IPS-15b (cell line): ENCODE measurements around the gene LRRC75A.
"Not testable (repeated sequence)": the region's sequence is repeated elsewhere in the genome, so short reads cannot be mapped to it uniquely, and the experiment has no call there.

Experiments used
- H3K27me3 ChIP-seq: one replicate; pipeline ENCODE4 v1.6.1; 2013; ENCODE audit warnings: low read length; ENCODE audit not compliant: control insufficient read depth, insufficient read depth
- H3K36me3 ChIP-seq: one replicate; pipeline ENCODE4 v1.6.1; 2013; ENCODE audit warnings: low read length; ENCODE audit not compliant: control insufficient read depth, insufficient read depth
- H3K4me1 ChIP-seq: one replicate; pipeline ENCODE4 v1.6.1; 2013; ENCODE audit warnings: mild to moderate bottlenecking, low read length; ENCODE audit not compliant: control insufficient read depth, insufficient read depth
- H3K4me3 ChIP-seq: one replicate; pipeline ENCODE4 v1.5.1; 2013; ENCODE audit warnings: low read depth, low read length
- H3K9ac ChIP-seq: one replicate; pipeline ENCODE4 v1.6.1; 2013; ENCODE audit warnings: low read depth, mild to moderate bottlenecking, low read length
- H3K9me3 ChIP-seq: one replicate; pipeline ENCODE4 v1.6.1; 2013; ENCODE audit warnings: mild to moderate bottlenecking, low read length; ENCODE audit not compliant: control insufficient read depth, insufficient read depth

Gene LRRC75A

GRCh38 chr17:16419929-16420271 is 72.1 kb downstream of the LRRC75A start:
- Histone ChIP-seq H3K4me3 (no peak overlapping the region), H3K4me1 (peaks cover 4% of the 10 kb centered on the region), H3K9ac (no peak overlapping the region), H3K27me3 (no peaks in the 10 kb centered on the region), H3K9me3 (no peaks in the 10 kb centered on the region), H3K36me3 (peaks cover 2% of the 10 kb centered on the region)

GRCh38 chr17:16419074-16419928 is 72.7 kb downstream of the LRRC75A start:
- Histone ChIP-seq H3K9me3 (no peaks in the 10 kb centered on the region), H3K4me1 (peaks cover 4% of the 10 kb centered on the region), H3K27me3 (no peaks in the 10 kb centered on the region), H3K9ac (no peak overlapping the region), H3K4me3 (no peak overlapping the region), H3K36me3 (peaks cover 2% of the 10 kb centered on the region)

GRCh38 chr17:16418685-16419068 is 73.3 kb downstream of the LRRC75A start:
- peaks cover 2% of the 10 kb centered on the region for H3K36me3 ChIP-seq
- no peaks in the 10 kb centered on the region for H3K27me3 ChIP-seq
- no peaks in the 10 kb centered on the region for H3K9me3 ChIP-seq
- H3K4me1 ChIP-seq: peaks cover 4% of the 10 kb centered on the region
- no peak overlapping the region for H3K9ac ChIP-seq
- H3K4me3 ChIP-seq: no peak overlapping the region

- H3K9me3 ChIP-seq: no peaks in the 10 kb centered on the region
- peaks cover 4% of the 10 kb centered on the region for H3K4me1 ChIP-seq
- no peak overlapping the region for H3K9ac ChIP-seq
- H3K4me3 ChIP-seq: no peak overlapping the region
- no peaks in the 10 kb centered on the region for H3K27me3 ChIP-seq
- H3K36me3 ChIP-seq: peaks cover 2% of the 10 kb centered on the region
Measured at GRCh38 chr17:16417896-16418684, 73.9 kb downstream of the LRRC75A start.

- Histone ChIP-seq H3K4me3 (no peak overlapping the region), H3K9ac (no peak overlapping the region), H3K27me3 (no peaks in the 10 kb centered on the region), H3K4me1 (peaks cover 4% of the 10 kb centered on the region), H3K9me3 (no peaks in the 10 kb centered on the region), H3K36me3 (peaks cover 2% of the 10 kb centered on the region)
Measured at GRCh38 chr17:16417399-16417798, 74.6 kb downstream of the LRRC75A start.

GRCh38 chr17:16415031-16415924 is 76.7 kb downstream of the LRRC75A start, which contains the start of gene TRPV2:
Gene TRPV2, plus strand, starts transcription at chr17:16415571. Its CDS starts 2,098 bp downstream, at chr17:16417669.
- Histone ChIP-seq H3K4me1 (peaks cover 4% of the 10 kb centered on the region), H3K9ac (no peak within 1 kb of the TSS), H3K4me3 (peak within 1 kb of the TSS; percentile 35), H3K9me3 (no peaks in the 10 kb centered on the region), H3K36me3 (peaks cover 2% of the 10 kb centered on the region), H3K27me3 (no peaks in the 10 kb centered on the region)

GRCh38 chr17:16407911-16408588 is 83.9 kb downstream of the LRRC75A start:
- Histone ChIP-seq H3K9ac (no peak overlapping the region), H3K36me3 (no peaks in the 10 kb centered on the region), H3K27me3 (no peaks in the 10 kb centered on the region), H3K4me3 (peak overlapping the region; percentile 16), H3K9me3 (no peaks in the 10 kb centered on the region), H3K4me1 (peaks cover 4% of the 10 kb centered on the region)

- Histone ChIP-seq H3K9me3 (no peaks in the 10 kb centered on the region), H3K9ac (peak overlapping the region; percentile 41), H3K4me3 (peak overlapping the region; percentile 82), H3K36me3 (no peaks in the 10 kb centered on the region), H3K4me1 (peaks cover 4% of the 10 kb centered on the region), H3K27me3 (no peaks in the 10 kb centered on the region)
Measured at GRCh38 chr17:16406742-16407674, 85.0 kb downstream of the LRRC75A start.

GRCh38 chr17:16403847-16404246 is 88.1 kb downstream of the LRRC75A start:
- not testable (repeated sequence) for H3K9ac ChIP-seq, H3K4me1 ChIP-seq

More at GRCh38 chr17:16403847-16404246, 88.1 kb downstream of the LRRC75A start:
- H3K4me3 ChIP-seq, H3K36me3 ChIP-seq, H3K27me3 ChIP-seq, H3K9me3 ChIP-seq: not testable (repeated sequence)
